BLaER1 treated with 17β-estradiol and CSF1 and Interleukin-3, amounts not matched to agents 10 nM and 100 nM (cell line): ENCODE results near the gene KCNIP1.

Experiments
- H3K27ac ChIP-seq, 11 experiments: shearing (Covaris generic); formaldehyde crosslinking; 2 replicates each; pipeline ENCODE4 v1.8.1; 2022
- H3K27me3 ChIP-seq, 11 experiments: shearing (Covaris generic); formaldehyde crosslinking; 2 replicates each; pipeline ENCODE4 v1.8.1; 2022
- H3K36me3 ChIP-seq, 11 experiments: shearing (Covaris generic); formaldehyde crosslinking; 2 replicates each; pipeline ENCODE4 v1.8.1; 2022
- H3K4me1 ChIP-seq, 10 experiments: shearing (Covaris generic); formaldehyde crosslinking; 2 replicates each; pipeline ENCODE4 v1.8.1; 2022
- H3K4me2 ChIP-seq, 11 experiments: shearing (Covaris generic); formaldehyde crosslinking; 2 replicates each; pipeline ENCODE4 v1.8.1; 2022
- H3K4me3 ChIP-seq, 10 experiments: shearing (Covaris generic); formaldehyde crosslinking; 2 replicates each; pipeline ENCODE4 v1.8.1; 2022
- H3K9ac ChIP-seq, 11 experiments: shearing (Covaris generic); formaldehyde crosslinking; 2 replicates each; pipeline ENCODE4 v1.8.1; 2022
- H3K9me3 ChIP-seq, 11 experiments: shearing (Covaris generic); formaldehyde crosslinking; replicated peaks in 1 of 11; 2 replicates each; pipeline ENCODE4 v1.8.1; 2022
- H4K20me1 ChIP-seq, 11 experiments: shearing (Covaris generic); formaldehyde crosslinking; 2 replicates each; pipeline ENCODE4 v1.8.1; 2022
- Cebpa-rat ChIP-seq, 11 experiments: shearing (Covaris generic); IDR thresholded peaks; 2 replicates each; pipeline ENCODE4 v1.8.1; 2022

Gene KCNIP1

GRCh38 chr5:170470808-170471404 is 32.9 kb upstream of the KCNIP1 start:
- Histone ChIP-seq H3K36me3 (no peaks in the 10 kb centered on the region), H4K20me1 (no peaks in the 10 kb centered on the region; a peak in 1 of 22 replicates), H3K4me2 (peak overlapping the region in 6 of 11 experiments; percentile 26 to 68 (median 58); a peak in 11 of 22 replicates), H3K4me1 (peaks cover 15 to 78% (median 47%) of the 10 kb centered on the region in 10 experiments), H3K9ac (no peak overlapping the region), H3K4me3 (no peak overlapping the region), H3K9me3 (peaks cover 6 to 10% (median 8%) of the 10 kb centered on the region in 11 experiments; a peak in 18 of 22 replicates), H3K27ac (no peak overlapping the region), H3K27me3 (no peaks in the 10 kb centered on the region)
- no peak for TF ChIP-seq Cebpa-rat (IDR thresholded peaks at IDR 0.05)

GRCh38 chr5:170471551-170472178 is 32.2 kb upstream of the KCNIP1 start:
- H3K36me3 ChIP-seq = no peaks in the 10 kb centered on the region
- H4K20me1 ChIP-seq = no peaks in the 10 kb centered on the region; a peak in 1 of 22 replicates
- TF ChIP-seq Cebpa-rat (IDR thresholded peaks at IDR 0.05) = no peak
- no peak overlapping the region for H3K27ac ChIP-seq
- peak overlapping the region in 8 of 11 experiments; percentile 0 to 68 (median 48); a peak in 13 of 22 replicates for H3K4me2 ChIP-seq
- no peak overlapping the region for H3K9ac ChIP-seq
- peaks cover 21 to 78% (median 51%) of the 10 kb centered on the region in 10 experiments for H3K4me1 ChIP-seq
- H3K27me3 ChIP-seq = no peaks in the 10 kb centered on the region
- H3K9me3 ChIP-seq = peaks cover 6 to 10% (median 8%) of the 10 kb centered on the region in 11 experiments; a peak in 18 of 22 replicates
- no peak overlapping the region for H3K4me3 ChIP-seq

- Histone ChIP-seq H3K4me1 (peaks cover 21 to 70% (median 42%) of the 10 kb centered on the region in 10 experiments), H3K9me3 (peaks cover 6 to 10% (median 8%) of the 10 kb centered on the region in 11 experiments; a peak in 18 of 22 replicates), H3K36me3 (no peaks in the 10 kb centered on the region), H3K9ac (no peak overlapping the region), H3K27ac (no peak overlapping the region; a peak in 1 of 22 replicates), H3K27me3 (no peaks in the 10 kb centered on the region), H3K4me3 (no peak overlapping the region), H3K4me2 (peak overlapping the region in 4 of 11 experiments; percentile 6 to 40 (median 10); a peak in 3 of 22 replicates), H4K20me1 (no peaks in the 10 kb centered on the region)
- no peak for TF ChIP-seq Cebpa-rat (IDR thresholded peaks at IDR 0.05)
Observed at GRCh38 chr5:170473642-170474041, 30.2 kb upstream of the KCNIP1 start.

- peak overlapping the region in 2 of 10 experiments; percentile 21 to 32; a peak in 2 of 20 replicates for H3K4me3 ChIP-seq
- no peaks in the 10 kb centered on the region for H4K20me1 ChIP-seq
- TF ChIP-seq Cebpa-rat (IDR thresholded peaks at IDR 0.05) = no peak
- peak overlapping the region in 10 of 11 experiments; percentile 21 to 70 (median 56); a peak in 16 of 22 replicates for H3K27ac ChIP-seq
- peaks cover 6 to 10% (median 8%) of the 10 kb centered on the region in 11 experiments; a peak in 18 of 22 replicates for H3K9me3 ChIP-seq
- H3K4me1 ChIP-seq = peaks cover 21 to 70% (median 43%) of the 10 kb centered on the region in 10 experiments
- H3K4me2 ChIP-seq = peak overlapping the region; percentile 68 to 95 (median 80)
- H3K27me3 ChIP-seq = no peaks in the 10 kb centered on the region
- H3K9ac ChIP-seq = peak overlapping the region in 8 of 11 experiments; percentile 3 to 64 (median 51); a peak in 9 of 22 replicates
- no peaks in the 10 kb centered on the region for H3K36me3 ChIP-seq
Observed at GRCh38 chr5:170474489-170475274, 29.1 kb upstream of the KCNIP1 start.

DNA sequence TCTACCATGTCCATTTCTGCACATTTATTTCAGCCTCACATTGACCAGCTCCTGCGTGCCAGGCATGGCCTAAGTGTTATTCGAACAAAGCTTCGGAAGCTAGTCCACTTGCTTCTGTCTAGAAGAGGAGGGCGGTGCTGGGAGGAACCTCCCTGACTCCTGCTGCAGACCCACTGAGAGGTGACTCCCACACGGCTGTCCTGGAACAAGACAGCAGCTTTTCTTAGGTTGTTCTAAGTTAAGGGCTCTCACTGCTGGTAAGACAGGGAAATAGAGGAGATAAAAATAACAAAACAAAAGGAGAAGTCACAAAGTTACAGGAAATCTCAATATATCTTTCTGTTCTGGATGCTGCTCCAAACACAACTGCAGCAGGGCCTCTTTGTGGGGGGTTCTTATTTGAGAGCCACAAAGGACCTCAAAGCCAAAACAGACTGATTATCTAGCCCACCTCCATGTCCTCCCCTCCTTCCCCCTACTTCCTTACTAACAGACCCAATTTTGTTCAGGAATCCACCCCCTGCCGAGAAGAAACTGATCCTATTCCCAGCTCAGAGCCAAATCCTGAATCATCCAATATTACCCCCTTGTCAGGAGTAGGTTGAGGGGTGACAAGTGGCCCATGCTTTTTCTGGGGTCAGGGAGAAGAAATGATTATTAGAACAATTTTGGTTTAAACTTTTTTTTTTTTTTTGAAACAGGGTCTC is 28.4 kb upstream of the KCNIP1 start:
- no peak for TF ChIP-seq Cebpa-rat (IDR thresholded peaks at IDR 0.05)
- peaks cover 21 to 73% (median 43%) of the 10 kb centered on the region in 10 experiments for H3K4me1 ChIP-seq

GRCh38 chr5:170476704-170477103 is 27.1 kb upstream of the KCNIP1 start:
- TF ChIP-seq Cebpa-rat (IDR thresholded peaks at IDR 0.05) = no peak
- Histone ChIP-seq H4K20me1 (no peaks in the 10 kb centered on the region), H3K27ac (no peak overlapping the region), H3K36me3 (no peaks in the 10 kb centered on the region), H3K9me3 (peaks cover 6 to 10% (median 8%) of the 10 kb centered on the region in 11 experiments; a peak in 18 of 22 replicates), H3K27me3 (no peaks in the 10 kb centered on the region), H3K4me1 (peaks cover 18 to 64% (median 37%) of the 10 kb centered on the region in 10 experiments), H3K9ac (no peak overlapping the region), H3K4me3 (no peak overlapping the region), H3K4me2 (peak overlapping the region in 4 of 11 experiments; percentile 80 to 95 (median 88); a peak in 7 of 22 replicates)

More for the DNA sequence above, 28.4 kb upstream of the KCNIP1 start:
- peaks cover 6 to 10% (median 8%) of the 10 kb centered on the region in 11 experiments; a peak in 18 of 22 replicates for H3K9me3 ChIP-seq
- peak overlapping the region in 6 of 10 experiments; percentile 5 to 32 (median 17); a peak in 4 of 20 replicates for H3K4me3 ChIP-seq
- peak overlapping the region; percentile 3 to 64 (median 43); a peak in 16 of 22 replicates for H3K9ac ChIP-seq
- H3K27me3 ChIP-seq = no peaks in the 10 kb centered on the region
- H4K20me1 ChIP-seq = no peaks in the 10 kb centered on the region
- H3K27ac ChIP-seq = peak overlapping the region in 10 of 11 experiments; percentile 21 to 70 (median 56); a peak in 16 of 22 replicates
- no peaks in the 10 kb centered on the region for H3K36me3 ChIP-seq
- H3K4me2 ChIP-seq = peak overlapping the region; percentile 68 to 95 (median 80)

DNA sequence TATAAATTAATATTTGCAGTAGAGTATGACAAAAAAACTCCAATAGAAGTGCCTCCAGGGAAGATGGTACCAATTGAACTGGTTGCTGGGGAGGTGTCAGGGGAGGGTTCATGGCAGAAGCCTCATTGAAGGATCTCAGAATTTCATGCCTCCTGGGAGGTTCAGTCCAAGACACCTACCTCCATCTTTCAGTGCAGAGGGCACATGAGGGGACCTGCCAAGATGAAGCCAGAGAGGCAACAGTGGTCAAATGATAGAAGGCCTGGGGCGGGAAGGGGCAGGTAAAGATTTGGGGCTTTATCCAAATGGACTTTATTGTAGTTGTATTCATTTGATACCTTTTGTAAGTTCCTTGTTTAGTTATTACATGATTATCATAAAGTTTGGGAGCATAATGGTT is 25.9 kb upstream of the KCNIP1 start:
- Histone ChIP-seq H3K9me3 (peaks cover 6 to 10% (median 8%) of the 10 kb centered on the region in 11 experiments; a peak in 18 of 22 replicates), H3K27ac (no peak overlapping the region), H3K36me3 (no peaks in the 10 kb centered on the region), H3K27me3 (no peaks in the 10 kb centered on the region), H3K9ac (no peak overlapping the region), H3K4me2 (peak overlapping the region in 2 of 11 experiments; percentile 8 to 62; a peak in 1 of 22 replicates), H4K20me1 (no peaks in the 10 kb centered on the region), H3K4me3 (no peak overlapping the region), H3K4me1 (peaks cover 16 to 59% (median 33%) of the 10 kb centered on the region in 10 experiments)
- no peak for TF ChIP-seq Cebpa-rat (IDR thresholded peaks at IDR 0.05)

- H3K4me2 ChIP-seq = peak overlapping the region in 5 of 11 experiments; percentile 5 to 65 (median 26); a peak in 9 of 22 replicates
- H3K9ac ChIP-seq = no peak overlapping the region
- peaks cover 16 to 58% (median 33%) of the 10 kb centered on the region in 10 experiments for H3K4me1 ChIP-seq
- H3K36me3 ChIP-seq = no peaks in the 10 kb centered on the region
- no peaks in the 10 kb centered on the region for H4K20me1 ChIP-seq
- no peak overlapping the region for H3K27ac ChIP-seq
- no peak for TF ChIP-seq Cebpa-rat (IDR thresholded peaks at IDR 0.05)
- H3K9me3 ChIP-seq = peaks cover 6 to 10% (median 8%) of the 10 kb centered on the region in 11 experiments; a peak in 18 of 22 replicates
- no peaks in the 10 kb centered on the region for H3K27me3 ChIP-seq
- H3K4me3 ChIP-seq = no peak overlapping the region
Observed at GRCh38 chr5:170478306-170478705, 25.5 kb upstream of the KCNIP1 start.
